Measurements from ENCODE around the gene FGFRL1. TPM values are rescaled to one million over a fixed set of nuclear protein-coding genes. Genes with fewer than 3 reads are reported as not detected.
A peak's percentile ranks its signal among the peaks of the same experiment; 100 is the strongest.
"Not testable (repeated sequence)": the region's sequence is repeated elsewhere in the genome, so short reads cannot be mapped to it uniquely, and the experiment has no call there.

Gene FGFRL1
- total RNA-seq, 2 experiments from 2014 or later: 10.5 to 10.6 TPM

- H3K9me3 Mint-ChIP-seq: no peaks in the 10 kb centered on the region
- ChIA-PET CTCF (interaction anchor here (0.6 kb wide), 1 partner anchor 59 kb away, joined by 5 read pairs; no protein-coding TSS in a partner anchor), POLR2A (no interaction called here)
- peaks cover 10% of the 10 kb centered on the region for H3K4me1 Mint-ChIP-seq
- H3K4me3 Mint-ChIP-seq: no peak overlapping the region
- no peaks in the 10 kb centered on the region for H3K36me3 Mint-ChIP-seq (ENCODE audit: low read depth)
- H3K27ac Mint-ChIP-seq: no peak overlapping the region
- no peak for DNase-seq
- no peaks in the 10 kb centered on the region for H3K27me3 Mint-ChIP-seq
Observed at GRCh38 chr4:968621-969394, 42.6 kb upstream of the FGFRL1 start.

- H3K4me1 Mint-ChIP-seq: peaks cover 10% of the 10 kb centered on the region
- no peaks in the 10 kb centered on the region for H3K27me3 Mint-ChIP-seq
- ChIA-PET POLR2A (no interaction called here), CTCF (no interaction called here)
- no peak for DNase-seq
- H3K4me3 Mint-ChIP-seq: no peak overlapping the region
- H3K36me3 Mint-ChIP-seq (ENCODE audit: low read depth): no peaks in the 10 kb centered on the region
- no peak overlapping the region for H3K27ac Mint-ChIP-seq
- no peaks in the 10 kb centered on the region for H3K9me3 Mint-ChIP-seq
Observed at GRCh38 chr4:970046-970745, 41.2 kb upstream of the FGFRL1 start.

GRCh38 chr4:970854-971520 lies 40.4 kb upstream of the FGFRL1 start:
- Mint-ChIP-seq H3K9me3 (no peaks in the 10 kb centered on the region), H3K27me3 (no peaks in the 10 kb centered on the region), H3K27ac (no peak overlapping the region), H3K36me3 (ENCODE audit: low read depth) (no peaks in the 10 kb centered on the region), H3K4me3 (peak overlapping the region; percentile 38), H3K4me1 (peaks cover 10% of the 10 kb centered on the region)
- CTCF ChIA-PET: no interaction called here
- POLR2A ChIA-PET: no interaction called here
- DNase-seq: no peak

- H3K27me3 Mint-ChIP-seq: no peaks in the 10 kb centered on the region
- H3K9me3 Mint-ChIP-seq: no peaks in the 10 kb centered on the region
- peak overlapping the region; percentile 63 for H3K4me3 Mint-ChIP-seq
- H3K36me3 Mint-ChIP-seq (ENCODE audit: low read depth): no peaks in the 10 kb centered on the region
- no peak for DNase-seq
- POLR2A ChIA-PET: no interaction called here
- no peak overlapping the region for H3K27ac Mint-ChIP-seq
- H3K4me1 Mint-ChIP-seq: peaks cover 15% of the 10 kb centered on the region
- CTCF ChIA-PET: interaction anchor here (1.0 kb wide), 1 partner anchor 15 kb away, joined by 3 read pairs; the partner anchor contains the start of gene IDUA
Observed at GRCh38 chr4:971666-972500, 39.5 kb upstream of the FGFRL1 start.

- Mint-ChIP-seq H3K36me3 (ENCODE audit: low read depth) (no peaks in the 10 kb centered on the region), H3K4me1 (peaks cover 15% of the 10 kb centered on the region), H3K27ac (no peak overlapping the region), H3K4me3 (peak overlapping the region; percentile 63), H3K9me3 (no peaks in the 10 kb centered on the region), H3K27me3 (no peaks in the 10 kb centered on the region)
- ChIA-PET CTCF (interaction anchor here (1.0 kb wide), 1 partner anchor 14 kb away, joined by 3 read pairs; the partner anchor contains the start of gene IDUA), POLR2A (no interaction called here)
- DNase-seq: peak; percentile 55
Observed at GRCh38 chr4:972651-973424, 38.6 kb upstream of the FGFRL1 start.

- peak within 1 kb of the TSS; percentile 63 for H3K4me3 Mint-ChIP-seq
- no peaks in the 10 kb centered on the region for H3K9me3 Mint-ChIP-seq
- H3K4me1 Mint-ChIP-seq: peaks cover 15% of the 10 kb centered on the region
- no peaks in the 10 kb centered on the region for H3K36me3 Mint-ChIP-seq (ENCODE audit: low read depth)
- CTCF ChIA-PET: no interaction called here
- peak; percentile 84 for DNase-seq
- POLR2A ChIA-PET: no interaction called here
- H3K27me3 Mint-ChIP-seq: no peaks in the 10 kb centered on the region
- H3K27ac Mint-ChIP-seq: no peak within 1 kb of the TSS
Observed at GRCh38 chr4:973431-974397, 37.7 kb upstream of the FGFRL1 start, which contains the start of gene DGKQ. TSS of gene DGKQ (minus strand) at chr4:973569. CDS start at chr4:973482, 87 bp downstream.

- no peaks in the 10 kb centered on the region for H3K27me3 Mint-ChIP-seq
- no peak overlapping the region for H3K4me3 Mint-ChIP-seq
- H3K27ac Mint-ChIP-seq: no peak overlapping the region
- peaks cover 15% of the 10 kb centered on the region for H3K4me1 Mint-ChIP-seq
- DNase-seq: no peak
- H3K36me3 Mint-ChIP-seq (ENCODE audit: low read depth): no peaks in the 10 kb centered on the region
- H3K9me3 Mint-ChIP-seq: no peaks in the 10 kb centered on the region
- CTCF ChIA-PET: no interaction called here
- POLR2A ChIA-PET: no interaction called here
Observed at GRCh38 chr4:974668-975067, 36.8 kb upstream of the FGFRL1 start.

- H3K4me3 Mint-ChIP-seq; H3K9me3 Mint-ChIP-seq; H3K27me3 Mint-ChIP-seq; POLR2A ChIA-PET; CTCF ChIA-PET; DNase-seq; H3K36me3 Mint-ChIP-seq (ENCODE audit: low read depth); H3K27ac Mint-ChIP-seq; H3K4me1 Mint-ChIP-seq: not testable (repeated sequence)
Observed at GRCh38 chr4:976016-976415, 35.4 kb upstream of the FGFRL1 start.

- Mint-ChIP-seq H3K9me3 (no peaks in the 10 kb centered on the region), H3K4me3 (no peak overlapping the region), H3K4me1 (peaks cover 5% of the 10 kb centered on the region), H3K36me3 (ENCODE audit: low read depth) (no peaks in the 10 kb centered on the region), H3K27ac (no peak overlapping the region), H3K27me3 (no peaks in the 10 kb centered on the region)
- DNase-seq: no peak
- CTCF ChIA-PET: no interaction called here
- POLR2A ChIA-PET: no interaction called here
Observed at GRCh38 chr4:978957-979701, 32.3 kb upstream of the FGFRL1 start.

- H3K4me1 Mint-ChIP-seq: peaks cover 18% of the 10 kb centered on the region
- H3K36me3 Mint-ChIP-seq (ENCODE audit: low read depth): no peaks in the 10 kb centered on the region
- CTCF ChIA-PET: no interaction called here
- H3K9me3 Mint-ChIP-seq: no peaks in the 10 kb centered on the region
- DNase-seq: no peak
- H3K4me3 Mint-ChIP-seq: no peak overlapping the region
- POLR2A ChIA-PET: no interaction called here
- H3K27me3 Mint-ChIP-seq: no peaks in the 10 kb centered on the region
- H3K27ac Mint-ChIP-seq: no peak overlapping the region
Observed at GRCh38 chr4:982291-982690, 29.1 kb upstream of the FGFRL1 start.

- Mint-ChIP-seq H3K4me1 (peaks cover 21% of the 10 kb centered on the region), H3K27me3 (no peaks in the 10 kb centered on the region), H3K9me3 (no peaks in the 10 kb centered on the region), H3K27ac (no peak overlapping the region), H3K36me3 (ENCODE audit: low read depth) (no peaks in the 10 kb centered on the region), H3K4me3 (no peak overlapping the region)
- ChIA-PET POLR2A (no interaction called here), CTCF (no interaction called here)
- DNase-seq: no peak
Observed at GRCh38 chr4:982814-983213, 28.6 kb upstream of the FGFRL1 start.
